ENCODE results near the gene RNF14. TPM values are rescaled to one million over a fixed set of nuclear protein-coding genes. Genes with fewer than 3 reads are reported as not detected.

RNF14 gene
- polyA plus RNA-seq (2013, experiment 1 of 2): 17.5 TPM
- polyA plus RNA-seq (2013, experiment 2 of 2): 17.1 TPM

- peak within 1 kb of the TSS; percentile 68 for H3K4me2 ChIP-seq (ENCODE audit: insufficient read depth, low read length, poor library complexity, severe bottlenecking)
- H3K23ac ChIP-seq (ENCODE audit: low read depth, low read length, poor library complexity): peak within 1 kb of the TSS; percentile 70
- no peak within 1 kb of the TSS for H2BK15ac ChIP-seq (ENCODE audit: low read length)
- peaks cover 1 to 4% of the 10 kb centered on the region in 2 donors for H3K4me1 ChIP-seq (ENCODE audit: control insufficient read depth in 2 of 2, insufficient read depth in 1 of 2, low read depth in 1 of 2, low read length in 2 of 2)
- H3K9ac ChIP-seq (ENCODE audit: low read depth, low read length, poor library complexity): peak within 1 kb of the TSS; percentile 94
- H3K79me1 ChIP-seq (ENCODE audit: low read depth, low read length): peaks cover 2% of the 10 kb centered on the region
- H2BK5ac ChIP-seq (ENCODE audit: low read length): no peak within 1 kb of the TSS
- H3K9me3 ChIP-seq (replicated peaks in 1 of 2; ENCODE audit: control insufficient read depth in 2 of 2, insufficient read depth in 1 of 2, low read depth in 1 of 2, low read length in 2 of 2): no peaks in the 10 kb centered on the region
- H4K8ac ChIP-seq (ENCODE audit: low read depth, low read length): no peak within 1 kb of the TSS
- H4K91ac ChIP-seq (ENCODE audit: low read depth, low read length, poor library complexity): no peak within 1 kb of the TSS
- no peak within 1 kb of the TSS for H3K14ac ChIP-seq (ENCODE audit: low read length)
- H2AFZ ChIP-seq (ENCODE audit: low read length): peak within 1 kb of the TSS; percentile 93
- H3K36me3 ChIP-seq (replicated peaks in 1 of 2; ENCODE audit: control insufficient read depth in 2 of 2, insufficient read depth in 2 of 2, low read length in 2 of 2): peaks cover 0 to 30% of the 10 kb centered on the region in 2 donors
- H2BK12ac ChIP-seq (ENCODE audit: low read length): no peak within 1 kb of the TSS
- no peaks in the 10 kb centered on the region for H3K27me3 ChIP-seq (ENCODE audit: control insufficient read depth in 3 of 3, insufficient read depth in 3 of 3, low read depth in 1 of 3, low read length in 3 of 3)
- DNase-seq (ENCODE audit: low spot score): peak; percentile 87
- H3K4me3 ChIP-seq (ENCODE audit: low read length in 2 of 2): peak within 1 kb of the TSS; percentile 71 to 92
- H3K4ac ChIP-seq (ENCODE audit: low read length): no peak within 1 kb of the TSS
- peak within 1 kb of the TSS; percentile 67 for H3K27ac ChIP-seq (replicated peaks; ENCODE audit: low read length)
- H2AK5ac ChIP-seq (ENCODE audit: low read depth, low read length): no peak within 1 kb of the TSS
- no CpG with 5 or more reads among the region's 63 CpGs for WGBS, 2 donors (ENCODE audit: extremely low coverage in 2 of 2, insufficient read length in 2 of 2, insufficient replicate concordance in 1 of 2)
- H3K18ac ChIP-seq (ENCODE audit: low read length): peak within 1 kb of the TSS; percentile 94
- no peak within 1 kb of the TSS for H2BK120ac ChIP-seq (ENCODE audit: low read depth, low read length)
These were observed at the start of gene RNF14 for GRCh38 chr5:141968914-141969608. RNF14 (plus strand) TSS chr5:141969105; CDS start chr5:141973589, 4,484 bp downstream.

- Histone ChIP-seq H3K36me3 (replicated peaks in 1 of 2; ENCODE audit: control insufficient read depth in 2 of 2, insufficient read depth in 2 of 2, low read length in 2 of 2) (no peaks in the 10 kb centered on the region), H3K4me2 (ENCODE audit: insufficient read depth, low read length, poor library complexity, severe bottlenecking) (no peak overlapping the region), H3K4me1 (ENCODE audit: control insufficient read depth in 2 of 2, insufficient read depth in 1 of 2, low read depth in 1 of 2, low read length in 2 of 2) (peaks cover 2 to 9% of the 10 kb centered on the region in 2 donors), H2AK5ac (ENCODE audit: low read depth, low read length) (no peak overlapping the region), H3K4me3 (ENCODE audit: low read length in 2 of 2) (no peak overlapping the region), H3K9me3 (replicated peaks in 1 of 2; ENCODE audit: control insufficient read depth in 2 of 2, insufficient read depth in 1 of 2, low read depth in 1 of 2, low read length in 2 of 2) (no peaks in the 10 kb centered on the region), H3K23ac (ENCODE audit: low read depth, low read length, poor library complexity) (no peak overlapping the region), H2BK120ac (ENCODE audit: low read depth, low read length) (no peak overlapping the region), H3K14ac (ENCODE audit: low read length) (no peak overlapping the region), H2BK12ac (ENCODE audit: low read length) (no peak overlapping the region), H3K18ac (ENCODE audit: low read length) (no peak overlapping the region), H2BK15ac (ENCODE audit: low read length) (no peak overlapping the region), H2BK5ac (ENCODE audit: low read length) (no peak overlapping the region), H4K8ac (ENCODE audit: low read depth, low read length) (no peak overlapping the region), H3K27me3 (ENCODE audit: control insufficient read depth in 3 of 3, insufficient read depth in 3 of 3, low read depth in 1 of 3, low read length in 3 of 3) (peaks cover 0 to 22% (median 0%) of the 10 kb centered on the region in 3 experiments), H2AFZ (ENCODE audit: low read length) (no peak overlapping the region), H3K27ac (replicated peaks; ENCODE audit: low read length) (no peak overlapping the region), H3K4ac (ENCODE audit: low read length) (no peak overlapping the region), H3K9ac (ENCODE audit: low read depth, low read length, poor library complexity) (no peak overlapping the region), H4K91ac (ENCODE audit: low read depth, low read length, poor library complexity) (no peak overlapping the region), H3K79me1 (ENCODE audit: low read depth, low read length) (no peaks in the 10 kb centered on the region)
- DNase-seq (ENCODE audit: low spot score): no peak
- no CpG with 5 or more reads among the region's 8 CpGs for WGBS, 2 donors (ENCODE audit: extremely low coverage in 2 of 2, insufficient read length in 2 of 2, insufficient replicate concordance in 1 of 2)
These were observed 49.4 kb upstream of the RNF14 start for GRCh38 chr5:141919218-141920119.

- no peak overlapping the region for H3K4me3 ChIP-seq (ENCODE audit: low read length in 2 of 2)
- no peak overlapping the region for H2BK5ac ChIP-seq (ENCODE audit: low read length)
- H4K8ac ChIP-seq (ENCODE audit: low read depth, low read length): no peak overlapping the region
- no peak for DNase-seq (ENCODE audit: low spot score)
- no peak overlapping the region for H3K27ac ChIP-seq (replicated peaks; ENCODE audit: low read length)
- no peak overlapping the region for H2BK12ac ChIP-seq (ENCODE audit: low read length)
- H4K91ac ChIP-seq (ENCODE audit: low read depth, low read length, poor library complexity): no peak overlapping the region
- H3K18ac ChIP-seq (ENCODE audit: low read length): no peak overlapping the region
- H2BK15ac ChIP-seq (ENCODE audit: low read length): no peak overlapping the region
- WGBS, 2 donors (ENCODE audit: extremely low coverage in 2 of 2, insufficient read length in 2 of 2, insufficient replicate concordance in 1 of 2): no CpG with 5 or more reads among the region's 2 CpGs
- no peak overlapping the region for H3K4me2 ChIP-seq (ENCODE audit: insufficient read depth, low read length, poor library complexity, severe bottlenecking)
- peaks cover 2% of the 10 kb centered on the region for H3K79me1 ChIP-seq (ENCODE audit: low read depth, low read length)
- peaks cover 3 to 8% of the 10 kb centered on the region in 2 donors for H3K4me1 ChIP-seq (ENCODE audit: control insufficient read depth in 2 of 2, insufficient read depth in 1 of 2, low read depth in 1 of 2, low read length in 2 of 2)
- H2BK120ac ChIP-seq (ENCODE audit: low read depth, low read length): no peak overlapping the region
- no peak overlapping the region for H2AFZ ChIP-seq (ENCODE audit: low read length)
- no peak overlapping the region for H3K14ac ChIP-seq (ENCODE audit: low read length)
- H3K9me3 ChIP-seq (replicated peaks in 1 of 2; ENCODE audit: control insufficient read depth in 2 of 2, insufficient read depth in 1 of 2, low read depth in 1 of 2, low read length in 2 of 2): no peaks in the 10 kb centered on the region
- peaks cover 0 to 11% (median 0%) of the 10 kb centered on the region in 3 experiments for H3K27me3 ChIP-seq (ENCODE audit: control insufficient read depth in 3 of 3, insufficient read depth in 3 of 3, low read depth in 1 of 3, low read length in 3 of 3)
- no peak overlapping the region for H3K23ac ChIP-seq (ENCODE audit: low read depth, low read length, poor library complexity)
- no peak overlapping the region for H3K4ac ChIP-seq (ENCODE audit: low read length)
- peaks cover 4 to 6% of the 10 kb centered on the region in 2 donors for H3K36me3 ChIP-seq (replicated peaks in 1 of 2; ENCODE audit: control insufficient read depth in 2 of 2, insufficient read depth in 2 of 2, low read length in 2 of 2)
- H2AK5ac ChIP-seq (ENCODE audit: low read depth, low read length): no peak overlapping the region
- H3K9ac ChIP-seq (ENCODE audit: low read depth, low read length, poor library complexity): no peak overlapping the region
These were observed 48.1 kb upstream of the RNF14 start for GRCh38 chr5:141920771-141921170.

Data from neuronal stem cell (in vitro differentiated cells).